GM12875 (cell line): ENCODE results near the gene RAB5B.

ENCODE experiments used
- H3K4me3 ChIP-seq: one replicate; pipeline ENCODE4 v1.5.1; 2011; ENCODE audit warnings: low read depth, low read length, control low read depth
- TF ChIP-seq, protein P1 (sequence below): IDR thresholded peaks from 2 replicates; pipeline ENCODE4 v1.5.1; 2011; ENCODE audit warnings: low read depth, mild to moderate bottlenecking, control low read depth, inconsistent platforms, low read length, moderate library complexity, borderline replicate concordance; ENCODE audit not compliant: insufficient read depth

Gene RAB5B

DNA sequence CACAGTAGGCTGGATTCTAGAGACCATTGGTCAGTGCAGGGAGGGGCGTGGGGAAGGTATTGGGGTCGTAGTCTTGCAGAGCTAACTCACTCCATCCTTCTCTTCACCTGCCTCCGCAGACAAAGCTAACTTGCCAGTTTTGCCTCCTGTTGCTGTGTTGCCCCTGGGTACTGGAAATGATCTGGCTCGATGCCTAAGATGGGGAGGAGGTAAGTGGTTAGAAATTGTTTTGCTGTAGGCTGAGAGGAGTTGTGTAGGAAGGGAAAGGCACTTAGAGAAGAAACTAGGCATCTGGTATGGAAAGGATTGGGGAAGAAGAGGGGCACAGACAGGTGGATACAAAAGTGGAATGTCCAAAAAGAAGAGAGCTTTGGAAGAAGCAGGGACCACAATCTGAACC lies 31.8 kb upstream of the RAB5B start:
- H3K4me3 ChIP-seq = no peak overlapping the region
- TF ChIP-seq, protein P1, sequence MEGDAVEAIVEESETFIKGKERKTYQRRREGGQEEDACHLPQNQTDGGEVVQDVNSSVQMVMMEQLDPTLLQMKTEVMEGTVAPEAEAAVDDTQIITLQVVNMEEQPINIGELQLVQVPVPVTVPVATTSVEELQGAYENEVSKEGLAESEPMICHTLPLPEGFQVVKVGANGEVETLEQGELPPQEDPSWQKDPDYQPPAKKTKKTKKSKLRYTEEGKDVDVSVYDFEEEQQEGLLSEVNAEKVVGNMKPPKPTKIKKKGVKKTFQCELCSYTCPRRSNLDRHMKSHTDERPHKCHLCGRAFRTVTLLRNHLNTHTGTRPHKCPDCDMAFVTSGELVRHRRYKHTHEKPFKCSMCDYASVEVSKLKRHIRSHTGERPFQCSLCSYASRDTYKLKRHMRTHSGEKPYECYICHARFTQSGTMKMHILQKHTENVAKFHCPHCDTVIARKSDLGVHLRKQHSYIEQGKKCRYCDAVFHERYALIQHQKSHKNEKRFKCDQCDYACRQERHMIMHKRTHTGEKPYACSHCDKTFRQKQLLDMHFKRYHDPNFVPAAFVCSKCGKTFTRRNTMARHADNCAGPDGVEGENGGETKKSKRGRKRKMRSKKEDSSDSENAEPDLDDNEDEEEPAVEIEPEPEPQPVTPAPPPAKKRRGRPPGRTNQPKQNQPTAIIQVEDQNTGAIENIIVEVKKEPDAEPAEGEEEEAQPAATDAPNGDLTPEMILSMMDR = no peak

DNA sequence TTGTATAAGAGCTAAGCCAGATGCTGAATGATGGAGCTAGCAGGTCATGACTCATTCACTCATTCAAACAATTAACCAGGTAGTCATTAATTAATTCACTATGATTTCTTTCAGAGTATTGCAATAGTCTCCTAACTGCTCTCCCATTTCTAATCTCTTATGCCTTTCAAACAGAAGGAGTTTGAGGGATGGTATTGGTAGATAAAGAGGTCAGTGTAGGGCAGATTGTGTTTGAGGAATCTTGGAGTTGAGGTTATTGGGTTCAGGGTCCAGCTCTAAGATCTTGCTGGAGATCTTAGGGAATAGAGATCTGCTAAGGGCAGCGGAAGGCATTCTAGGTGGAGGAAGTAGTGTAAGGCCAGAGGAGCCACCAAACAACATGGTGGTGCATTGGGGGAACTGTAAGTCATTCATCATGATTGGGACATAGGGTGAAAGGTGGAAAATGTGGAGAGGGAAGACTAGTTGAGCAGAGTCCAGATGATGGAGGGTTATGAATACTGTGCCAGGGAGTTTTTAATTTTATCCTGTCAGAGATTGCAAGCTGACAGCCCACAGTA lies 31.2 kb upstream of the RAB5B start:
- no peak overlapping the region for H3K4me3 ChIP-seq

DNA sequence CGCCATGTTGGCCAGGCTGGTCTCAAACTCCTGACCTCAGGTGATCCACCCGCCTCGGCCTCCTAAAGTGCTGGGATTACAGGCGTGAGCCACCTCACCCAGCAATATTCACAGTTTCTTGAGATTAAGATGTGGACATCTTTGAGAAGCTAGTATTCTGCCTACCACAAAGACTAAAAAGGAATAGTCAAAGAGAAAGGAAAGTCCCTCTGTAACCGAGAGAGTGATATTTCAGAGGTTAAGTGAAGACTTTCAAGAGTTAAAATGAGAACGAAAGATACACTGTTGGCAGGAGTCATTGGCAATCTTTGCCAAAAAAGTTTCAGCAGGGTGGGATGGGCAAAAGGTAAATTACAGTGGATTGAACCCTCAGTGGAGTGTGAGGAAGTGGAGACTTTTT lies 27.3 kb upstream of the RAB5B start:
- TF ChIP-seq, protein P1 = no peak

More for the DNA sequence above, 31.2 kb upstream of the RAB5B start:
- TF ChIP-seq, protein P1 = no peak

DNA sequence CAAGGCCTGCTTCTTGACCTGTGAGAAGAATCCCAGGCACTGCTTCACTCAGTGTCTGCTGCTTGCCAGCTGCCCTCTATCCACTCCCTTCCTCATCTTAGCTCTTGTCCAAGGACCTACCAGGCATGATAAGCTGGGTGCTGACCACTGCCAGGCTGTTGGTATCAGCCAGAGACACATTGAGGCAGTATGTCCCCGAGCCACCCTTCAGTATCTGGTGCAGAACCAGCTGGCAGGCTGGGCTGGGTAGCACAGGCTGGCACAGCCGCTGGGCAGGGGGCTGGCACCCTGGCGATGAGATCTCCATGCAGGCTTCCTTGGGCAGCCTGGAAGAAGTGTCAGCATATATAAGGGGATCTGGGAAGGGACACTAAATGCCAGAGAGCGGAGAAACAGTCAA lies 18.5 kb upstream of the RAB5B start:
- TF ChIP-seq, protein P1 = no peak
- no peak overlapping the region for H3K4me3 ChIP-seq

More for the DNA sequence above, 27.3 kb upstream of the RAB5B start:
- no peak overlapping the region for H3K4me3 ChIP-seq

DNA sequence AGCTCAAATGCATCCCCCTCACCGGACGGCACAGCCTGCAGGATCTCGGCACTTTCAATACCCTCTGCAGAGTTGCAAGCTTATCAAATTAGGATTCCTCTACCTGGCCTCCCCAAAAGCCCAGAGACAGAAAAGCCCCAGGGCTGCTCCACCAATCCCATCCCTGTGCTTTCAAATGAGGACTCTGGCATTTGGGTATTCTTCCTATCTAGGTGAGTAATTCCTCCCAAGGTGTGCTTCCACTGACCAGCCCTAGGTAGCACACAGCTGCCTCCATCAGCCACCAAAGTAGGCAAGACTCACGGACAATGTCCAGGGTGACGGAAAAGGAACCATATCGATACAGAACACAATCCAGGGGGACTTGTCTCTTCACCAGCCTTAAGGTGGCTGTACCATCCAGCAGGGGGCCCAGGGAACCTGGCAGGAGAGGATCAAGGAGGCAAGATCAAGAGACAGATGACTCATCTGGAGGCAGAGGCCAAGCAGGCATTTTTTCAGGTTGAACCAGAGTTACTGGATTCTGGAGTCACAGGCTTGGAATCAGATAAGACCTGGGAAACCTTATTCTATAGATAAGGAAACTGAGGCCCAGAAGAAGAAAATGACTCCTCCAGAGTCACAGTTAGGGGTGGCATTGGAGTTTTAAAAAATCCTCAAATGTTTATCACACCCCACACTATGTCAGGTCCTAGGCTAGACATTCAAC lies 17.9 kb upstream of the RAB5B start:
- TF ChIP-seq, protein P1 = peak; percentile 40; the same call in 1 of the 2 replicates
- H3K4me3 ChIP-seq = no peak overlapping the region

DNA sequence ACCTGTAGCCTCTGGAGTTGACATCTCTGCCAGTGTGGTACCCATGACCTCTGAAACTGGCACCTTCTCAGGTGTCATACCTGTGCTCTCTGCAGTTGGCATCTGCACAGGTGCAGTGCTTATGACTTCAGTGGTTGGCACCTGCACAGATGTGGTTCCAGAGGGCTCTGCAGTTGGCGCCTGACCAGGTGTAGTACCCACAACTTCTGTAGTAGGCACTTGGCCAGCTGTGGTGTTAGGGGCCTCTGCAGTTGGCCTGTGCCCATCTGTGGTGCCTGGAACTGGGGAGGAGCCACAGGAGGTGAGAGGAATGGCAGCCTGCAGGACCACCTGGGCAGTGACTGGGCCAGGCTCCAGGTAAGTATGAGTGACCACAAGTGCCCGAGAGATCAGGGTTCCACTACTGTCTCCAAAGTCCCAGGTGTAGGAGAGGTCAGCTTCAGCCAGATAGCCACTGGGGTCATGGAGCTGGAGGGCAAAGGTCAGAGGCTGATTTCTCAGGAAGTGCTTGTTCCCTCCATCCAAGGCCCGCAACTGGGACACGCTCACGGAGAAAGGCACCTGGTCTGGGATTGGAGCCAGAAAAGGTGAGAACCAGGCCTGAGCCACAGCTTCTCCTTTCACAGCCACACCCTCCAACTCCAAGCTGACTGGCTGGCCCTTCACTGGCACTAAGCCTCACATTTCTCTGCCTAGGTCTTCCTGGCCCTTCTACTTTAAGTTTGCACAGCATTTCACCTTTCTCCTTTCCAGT lies 16.6 kb upstream of the RAB5B start:
- TF ChIP-seq, protein P1 = no peak
- H3K4me3 ChIP-seq = no peak overlapping the region
